GM10266 (cell line): ENCODE data around the gene RAB33A.

ENCODE experiments used
- DNase-seq: peaks from one replicate; pipeline ENCODE4 v3.0.0; 2012; ENCODE audit errors: extremely low spot score
- CTCF ChIP-seq: IDR thresholded peaks from 2 replicates; pipeline ENCODE4 v1.5.1; 2012; ENCODE audit warnings: mild to moderate bottlenecking, low read depth; ENCODE audit not compliant: control insufficient read depth, insufficient read depth; ENCODE audit errors: missing control alignments

The RAB33A gene

GRCh38 chrX:130139474-130140201 lies 32.1 kb upstream of the RAB33A start:
- TF ChIP-seq CTCF: no peak
- DNase-seq: no peak

- TF ChIP-seq CTCF: no peak
- no peak for DNase-seq
These were observed 27.3 kb upstream of the RAB33A start for GRCh38 chrX:130144509-130144908.

GRCh38 chrX:130145123-130145522 lies 26.6 kb upstream of the RAB33A start:
- no peak for DNase-seq
- TF ChIP-seq CTCF: no peak

GRCh38 chrX:130147631-130148030 lies 24.1 kb upstream of the RAB33A start:
- no peak for DNase-seq
- no peak for TF ChIP-seq CTCF

- TF ChIP-seq CTCF: no peak
- DNase-seq: no peak
These were observed 16.2 kb upstream of the RAB33A start for GRCh38 chrX:130155564-130155963.

GRCh38 chrX:130158311-130158710 lies 13.5 kb upstream of the RAB33A start:
- no peak for DNase-seq
- TF ChIP-seq CTCF: no peak

- no peak for DNase-seq
- no peak for TF ChIP-seq CTCF
These were observed 12.0 kb upstream of the RAB33A start for GRCh38 chrX:130159776-130160175.
